Activated T-helper 1 cell treated with Interleukin-2 at 50 U/mL for 16 hours (primary cell): ENCODE data around the gene PRAMEF9.
"Not testable (repeated sequence)": the region's sequence is repeated elsewhere in the genome, so short reads cannot be mapped to it uniquely, and the experiment has no call there.

Experiments
- DNase-seq: peaks from one replicate; pipeline ENCODE4 v3.0.0-alpha.2; 2020; ENCODE audit warnings: low read depth

PRAMEF9 gene

GRCh38 chr1:13171548-13171947 is at the start of gene PRAMEF9:
TSS of gene PRAMEF9 (plus strand) at chr1:13171848. CDS start at chr1:13175281, 3,433 bp downstream.
- DNase-seq, result not testable (repeated sequence)

GRCh38 chr1:13155909-13156308 is 15.7 kb upstream of the PRAMEF9 start, which contains the start of gene PRAMEF26:
TSS of gene PRAMEF26 (minus strand) at chr1:13156009. CDS start at chr1:13153095, 2,914 bp downstream.
- DNase-seq, result not testable (repeated sequence)

GRCh38 chr1:13165531-13165930 is 6.1 kb upstream of the PRAMEF9 start, which contains the start of gene HNRNPCL4:
TSS of gene HNRNPCL4 (minus strand) at chr1:13165631. CDS start at chr1:13165467, 164 bp downstream.
- not testable (repeated sequence) for DNase-seq

- not testable (repeated sequence) for DNase-seq
Measured at GRCh38 chr1:13201309-13201708, 29.7 kb downstream of the PRAMEF9 start, which contains the start of gene PRAMEF13. TSS of gene PRAMEF13 (minus strand) at chr1:13201409. CDS start at chr1:13199589, 1,820 bp downstream.

- not testable (repeated sequence) for DNase-seq
Measured at GRCh38 chr1:13208712-13209111, 37.1 kb downstream of the PRAMEF9 start.

- DNase-seq, result not testable (repeated sequence)
Measured at GRCh38 chr1:13216619-13217018, 45.0 kb downstream of the PRAMEF9 start.

- not testable (repeated sequence) for DNase-seq
Measured at GRCh38 chr1:13219203-13219602, 47.6 kb downstream of the PRAMEF9 start.

- DNase-seq, result not testable (repeated sequence)
Measured at GRCh38 chr1:13222788-13223187, 51.1 kb downstream of the PRAMEF9 start.

GRCh38 chr1:13224480-13225060 is 52.9 kb downstream of the PRAMEF9 start:
- DNase-seq, result no peak

GRCh38 chr1:13225675-13226204 is 54.1 kb downstream of the PRAMEF9 start, which contains the start of gene PRAMEF18:
TSS of gene PRAMEF18 (minus strand) at chr1:13226154. CDS start at chr1:13226106, 48 bp downstream.
- DNase-seq, result not testable (repeated sequence)

- DNase-seq, result not testable (repeated sequence)
Measured at GRCh38 chr1:13227271-13228055, 55.8 kb downstream of the PRAMEF9 start.

- DNase-seq, result no peak
Measured at GRCh38 chr1:13228343-13228781, 56.7 kb downstream of the PRAMEF9 start.
